RPMI7951 (cell line): ENCODE measurements around the gene CLMN. TPM values are rescaled to one million over a fixed set of nuclear protein-coding genes. Genes with fewer than 3 reads are reported as not detected.

ENCODE experiments used
- DNase-seq: peaks from one replicate; pipeline ENCODE4 v3.0.0-alpha.2; 2012; ENCODE audit warnings: low read depth
- total RNA-seq: library from RNA; depleted of rRNA; stranded (reverse); fragments of >200 nt; shearing (Covaris generic); gene quantifications from 2 replicates; pipeline ENCODE4 v1.2.3, GENCODE V29; 2014

The CLMN gene
- total RNA-seq, 1 experiment from 2014 or later = 0.72 TPM

- DNase-seq = no peak
Measured at GRCh38 chr14:95345032-95345431, 25.3 kb upstream of the CLMN start.

DNA sequence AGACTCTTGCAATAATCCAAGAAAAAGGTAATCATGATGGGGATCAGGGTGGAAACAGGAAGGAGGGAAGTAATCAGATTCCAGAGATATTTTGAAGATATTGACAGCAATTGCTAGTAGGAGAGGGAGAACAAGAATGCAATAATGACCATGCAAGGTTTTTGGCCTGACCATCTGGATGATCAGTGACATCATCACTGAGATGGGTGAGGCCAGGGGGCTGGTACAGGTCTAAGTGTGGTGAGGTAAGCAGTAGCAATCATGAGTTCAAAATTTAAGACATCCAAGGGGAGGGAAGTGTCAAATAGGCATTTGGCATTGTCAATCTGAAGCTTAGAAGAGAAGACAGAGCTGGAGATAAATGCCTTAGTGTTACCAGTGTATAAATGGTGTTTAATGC, 24.8 kb upstream of the CLMN start:
- DNase-seq = no peak

GRCh38 chr14:95341564-95341963, 21.9 kb upstream of the CLMN start:
- no peak for DNase-seq

GRCh38 chr14:95341115-95341514, 21.4 kb upstream of the CLMN start:
- no peak for DNase-seq

DNA sequence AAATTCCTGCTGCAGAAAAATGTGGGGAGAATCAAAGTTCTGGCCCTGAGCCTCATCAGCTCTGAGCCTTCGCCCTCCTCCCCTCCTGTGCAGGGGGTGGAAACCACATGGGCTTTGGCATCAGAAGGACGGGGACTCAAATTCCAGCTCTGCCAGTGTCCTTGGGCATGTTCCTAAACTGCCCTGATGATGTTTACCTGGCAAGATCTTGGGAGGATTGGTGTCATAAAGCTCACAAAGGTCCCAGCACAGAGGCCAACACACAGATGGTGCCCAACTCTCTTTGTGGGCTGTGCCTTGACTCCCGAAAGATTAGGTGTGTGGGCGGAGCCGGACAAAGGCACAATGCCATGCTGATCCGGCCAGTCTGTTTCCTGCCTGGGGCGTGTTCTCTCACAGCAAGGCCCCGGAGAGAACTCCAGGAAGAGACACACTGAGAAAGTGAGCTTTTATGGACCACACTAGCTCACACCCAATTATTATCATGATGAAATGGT, 20.5 kb upstream of the CLMN start:
- peak; percentile 11 for DNase-seq

- DNase-seq = no peak
Measured at GRCh38 chr14:95339301-95339865, 19.7 kb upstream of the CLMN start.

DNA sequence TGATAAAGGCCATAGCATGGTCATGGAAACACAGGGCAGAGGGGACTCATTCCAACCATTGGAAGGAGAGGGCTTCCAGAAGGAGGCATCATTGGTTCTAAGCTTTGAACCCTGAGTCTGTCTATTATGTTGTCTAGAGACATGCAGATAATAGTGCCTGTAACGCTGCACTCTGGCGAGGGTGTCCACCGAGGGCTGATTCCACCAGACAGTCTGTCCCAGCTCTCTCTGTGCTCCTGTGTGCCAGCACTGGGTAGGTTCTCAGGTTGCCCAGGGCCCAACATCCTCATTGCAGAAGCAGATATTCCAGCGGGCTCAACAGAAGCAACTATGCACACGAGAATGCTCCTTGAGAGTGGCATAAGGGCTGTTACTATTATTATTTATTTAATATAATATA, 18.7 kb upstream of the CLMN start:
- DNase-seq = no peak

- DNase-seq = no peak
Measured at GRCh38 chr14:95337041-95337595, 17.4 kb upstream of the CLMN start.

DNA sequence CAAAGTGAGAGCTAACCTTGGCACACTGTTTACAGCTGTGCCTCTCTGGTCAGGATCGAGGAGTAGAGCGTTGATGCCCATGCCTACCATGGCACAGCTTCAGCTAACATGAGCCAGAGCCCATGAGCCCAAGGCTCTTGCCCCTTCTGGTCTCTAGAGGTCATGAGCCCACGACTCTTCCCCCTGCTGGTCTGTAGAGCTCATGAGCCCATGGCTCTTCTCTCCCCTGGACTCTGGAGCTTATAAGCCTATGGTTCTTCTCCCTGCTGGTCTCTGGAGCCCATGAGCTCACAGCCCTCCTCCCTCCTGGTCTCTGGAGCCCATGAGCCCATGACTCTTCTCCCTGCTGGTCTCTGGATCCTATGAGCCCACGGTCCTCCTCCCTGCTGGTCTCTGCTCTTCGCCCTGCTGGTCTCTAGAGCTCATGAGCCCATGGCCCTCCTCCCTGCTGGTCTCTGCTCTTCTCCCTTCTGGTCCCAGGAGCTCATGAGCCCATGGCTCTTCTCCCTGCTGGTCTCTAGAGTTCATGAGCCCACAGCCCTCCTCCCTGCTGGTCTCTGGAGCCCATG, 16.6 kb upstream of the CLMN start:
- no peak for DNase-seq

DNA sequence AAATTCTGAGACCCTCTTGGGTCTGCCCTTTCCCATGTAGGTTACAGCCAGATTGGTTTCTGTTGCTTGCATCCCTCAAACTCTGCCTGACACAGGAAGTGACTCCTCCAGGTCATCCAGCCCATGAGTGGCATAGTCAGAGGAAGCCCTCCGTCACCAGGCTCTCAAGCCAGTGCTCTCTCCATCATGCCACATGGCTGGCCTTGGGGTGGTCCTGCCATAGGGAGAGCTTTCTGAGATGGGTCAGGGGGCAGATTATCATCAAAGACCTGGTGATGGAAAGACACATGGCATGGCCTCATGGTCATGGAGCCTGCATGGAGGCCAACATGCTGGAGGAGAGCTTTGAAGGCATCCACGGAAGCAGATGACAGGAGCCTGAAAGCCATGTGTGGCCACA, 15.4 kb upstream of the CLMN start:
- DNase-seq = no peak

DNA sequence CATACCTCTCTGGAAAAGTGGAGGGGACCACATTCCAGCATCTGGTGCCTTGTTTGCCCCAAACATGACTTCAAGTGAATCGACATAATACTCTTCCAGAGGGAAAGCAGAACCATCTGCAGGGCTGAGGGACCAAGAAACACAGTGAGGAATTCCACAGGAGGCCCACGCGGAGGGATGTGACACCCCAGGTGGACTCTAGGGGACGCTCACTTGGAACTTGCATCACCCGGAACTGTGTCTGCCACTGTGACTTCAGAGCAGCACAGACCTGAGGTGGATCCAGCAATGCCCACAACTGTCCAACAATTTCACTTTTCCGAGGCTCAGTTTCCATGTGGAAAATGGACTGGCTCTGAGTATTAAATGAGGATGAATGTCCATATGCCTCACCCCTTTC, 14.3 kb upstream of the CLMN start:
- no peak for DNase-seq

- DNase-seq = no peak
Measured at GRCh38 chr14:95332641-95333040, 12.9 kb upstream of the CLMN start.

GRCh38 chr14:95331708-95332408, 12.2 kb upstream of the CLMN start:
- DNase-seq = no peak

- no peak for DNase-seq
Measured at GRCh38 chr14:95330591-95331370, 11.1 kb upstream of the CLMN start.

- no peak for DNase-seq
Measured at GRCh38 chr14:95329941-95330340, 10.2 kb upstream of the CLMN start.

GRCh38 chr14:95328729-95329503, 9.2 kb upstream of the CLMN start:
- DNase-seq = no peak

DNA sequence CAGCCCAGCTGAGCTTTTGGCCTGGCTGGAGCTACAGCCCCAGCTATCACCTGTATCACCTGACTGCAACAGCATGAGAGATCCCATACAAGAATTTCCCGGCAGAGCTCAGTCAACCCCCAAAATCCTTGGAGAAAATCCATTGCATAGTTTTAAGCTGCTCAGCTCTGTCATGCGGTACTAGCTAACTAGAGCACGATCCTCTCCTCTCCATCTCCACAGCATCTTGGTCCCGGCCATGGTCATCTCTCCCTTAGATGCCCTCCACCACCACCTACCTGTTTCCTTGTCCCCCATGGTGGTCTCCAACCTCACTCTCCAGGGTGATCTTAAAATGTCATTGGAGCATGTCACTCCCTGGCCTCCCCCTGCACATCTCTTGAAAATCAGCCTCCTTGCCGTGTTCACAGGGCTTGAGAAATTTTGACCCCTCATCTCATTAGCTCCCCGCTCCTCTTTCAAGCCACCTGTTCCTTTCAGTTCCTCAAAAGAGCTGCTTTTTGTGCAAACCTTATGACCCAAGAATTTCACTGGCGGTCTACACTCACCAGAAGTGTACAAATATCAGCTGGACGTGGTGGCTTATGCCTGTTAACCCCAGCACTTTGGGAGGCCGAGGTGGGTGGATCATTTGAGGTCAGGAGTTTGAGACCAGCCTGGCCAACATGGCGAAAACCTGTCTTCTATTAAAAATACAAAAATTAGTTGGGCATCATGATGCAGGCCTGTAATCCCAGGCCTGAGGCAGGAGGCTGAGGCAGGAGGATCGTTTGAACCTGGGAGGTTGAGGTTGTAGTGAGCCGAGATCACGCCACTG, 8.1 kb upstream of the CLMN start:
- no peak for DNase-seq

GRCh38 chr14:95326987-95327386, 7.3 kb upstream of the CLMN start:
- DNase-seq = no peak

DNA sequence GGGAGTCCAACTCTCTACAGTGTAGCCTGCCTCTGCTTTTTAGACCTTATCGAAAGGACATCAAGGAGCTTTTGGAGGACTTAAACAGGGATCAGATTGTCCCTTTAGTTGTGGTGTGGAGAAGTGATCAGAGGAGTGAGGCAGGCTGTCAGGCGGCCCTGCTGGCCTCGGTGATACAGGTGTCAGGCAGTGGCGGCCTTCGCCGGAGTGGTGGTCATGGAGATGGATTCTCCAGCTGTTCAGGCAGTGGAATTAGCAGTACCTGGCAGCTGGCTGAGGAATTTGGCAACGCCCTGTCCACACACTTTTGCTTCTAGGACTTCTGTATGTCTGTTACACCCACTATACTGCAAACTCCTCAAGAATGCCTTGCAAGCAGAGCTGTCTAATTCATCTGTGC, 4.2 kb upstream of the CLMN start:
- DNase-seq = no peak

DNA sequence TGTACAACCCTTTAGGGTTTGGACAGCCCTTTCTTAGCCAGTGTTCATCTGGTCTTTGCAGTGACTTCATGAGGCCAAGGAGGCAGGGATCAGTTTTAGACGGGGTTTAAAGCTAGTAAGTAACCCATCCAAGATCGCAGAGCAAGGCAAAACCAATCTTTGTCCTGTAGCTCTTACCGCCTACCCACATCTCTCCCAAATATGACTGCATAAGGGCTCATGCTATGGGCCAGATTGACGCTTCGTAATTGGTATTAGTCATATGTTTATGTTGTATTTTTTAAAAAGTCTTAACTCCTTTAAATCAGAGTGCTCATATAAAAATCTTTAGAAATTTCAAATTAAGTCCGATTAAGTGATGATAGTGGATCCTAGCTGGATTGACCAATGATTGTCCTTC, 3.7 kb upstream of the CLMN start:
- no peak for DNase-seq

DNA sequence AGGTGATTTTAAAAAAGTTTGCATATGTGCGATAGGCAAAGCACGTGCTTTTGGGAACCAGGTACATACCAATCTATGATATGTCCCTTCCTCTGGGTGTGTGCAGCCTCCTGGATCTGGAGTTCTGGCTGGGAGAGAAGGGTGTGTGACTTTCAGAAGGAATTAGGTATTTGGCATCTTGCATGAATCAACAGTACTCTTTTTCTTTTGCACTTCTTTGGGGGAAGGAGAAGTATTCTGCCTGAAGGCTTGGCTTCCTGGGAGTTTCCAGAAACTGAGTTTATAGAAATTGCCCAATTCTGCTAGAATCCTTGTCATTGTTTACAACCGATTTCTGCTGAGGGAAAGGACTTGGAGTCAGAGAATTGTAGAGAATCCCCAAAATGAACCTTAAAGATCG, 2.9 kb upstream of the CLMN start:
- DNase-seq = peak; percentile 2
